ENCODE results near the gene ITGAE. TPM values are rescaled to one million over a fixed set of nuclear protein-coding genes. Genes with fewer than 3 reads are reported as not detected.

The ITGAE gene
- total RNA-seq, 4 donors from 2014 or later, result 19.8 to 48.3 (median 30.8) TPM

DNA sequence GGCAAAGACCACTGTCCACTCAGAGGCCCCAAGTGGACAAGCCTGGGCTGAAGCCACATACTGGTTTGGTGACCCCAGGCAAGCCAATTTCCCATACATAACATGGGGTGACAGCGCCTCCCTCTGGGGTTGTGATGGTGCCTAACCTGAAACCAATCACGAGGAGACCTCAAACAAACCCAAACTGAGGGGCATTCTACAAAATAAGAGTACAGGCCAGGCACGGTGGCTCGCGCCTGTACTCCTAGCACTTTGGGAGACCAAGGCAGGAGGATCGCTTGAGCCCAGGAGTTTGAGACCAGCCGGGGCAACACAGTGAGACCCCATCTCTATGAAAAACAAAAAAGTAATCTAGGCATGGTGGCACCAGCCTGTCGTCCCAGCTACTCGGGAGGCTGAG is 108.6 kb downstream of the ITGAE start:
- TF ChIP-seq, protein P1, sequence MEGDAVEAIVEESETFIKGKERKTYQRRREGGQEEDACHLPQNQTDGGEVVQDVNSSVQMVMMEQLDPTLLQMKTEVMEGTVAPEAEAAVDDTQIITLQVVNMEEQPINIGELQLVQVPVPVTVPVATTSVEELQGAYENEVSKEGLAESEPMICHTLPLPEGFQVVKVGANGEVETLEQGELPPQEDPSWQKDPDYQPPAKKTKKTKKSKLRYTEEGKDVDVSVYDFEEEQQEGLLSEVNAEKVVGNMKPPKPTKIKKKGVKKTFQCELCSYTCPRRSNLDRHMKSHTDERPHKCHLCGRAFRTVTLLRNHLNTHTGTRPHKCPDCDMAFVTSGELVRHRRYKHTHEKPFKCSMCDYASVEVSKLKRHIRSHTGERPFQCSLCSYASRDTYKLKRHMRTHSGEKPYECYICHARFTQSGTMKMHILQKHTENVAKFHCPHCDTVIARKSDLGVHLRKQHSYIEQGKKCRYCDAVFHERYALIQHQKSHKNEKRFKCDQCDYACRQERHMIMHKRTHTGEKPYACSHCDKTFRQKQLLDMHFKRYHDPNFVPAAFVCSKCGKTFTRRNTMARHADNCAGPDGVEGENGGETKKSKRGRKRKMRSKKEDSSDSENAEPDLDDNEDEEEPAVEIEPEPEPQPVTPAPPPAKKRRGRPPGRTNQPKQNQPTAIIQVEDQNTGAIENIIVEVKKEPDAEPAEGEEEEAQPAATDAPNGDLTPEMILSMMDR (IDR thresholded peaks at IDR 0.05; ENCODE audit: low read depth), result no peak

DNA sequence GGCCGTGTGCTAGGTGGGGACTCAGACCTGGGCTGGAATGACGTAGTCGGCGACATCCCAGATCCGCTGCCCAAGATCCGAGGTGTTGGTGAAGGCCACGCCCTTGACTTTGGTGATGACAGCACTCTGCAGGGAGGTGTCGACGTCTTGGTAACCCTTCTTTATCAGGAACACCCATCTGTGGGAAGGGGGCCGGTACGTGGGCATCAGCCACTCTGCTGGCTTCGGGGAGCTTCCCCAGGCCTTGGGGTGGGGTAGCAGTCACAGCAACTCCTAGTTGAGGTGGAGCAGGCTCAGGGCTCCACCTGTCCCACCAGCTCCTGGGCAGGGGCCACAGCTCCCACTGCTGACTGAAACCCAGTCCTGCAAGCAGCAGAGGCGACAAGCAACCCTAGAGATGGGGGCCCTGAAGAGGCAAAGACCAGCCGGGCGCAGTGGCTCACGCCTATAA is 109.3 kb downstream of the ITGAE start:
- TF ChIP-seq, protein P1 (IDR thresholded peaks at IDR 0.05; ENCODE audit: low read depth), result no peak

DNA sequence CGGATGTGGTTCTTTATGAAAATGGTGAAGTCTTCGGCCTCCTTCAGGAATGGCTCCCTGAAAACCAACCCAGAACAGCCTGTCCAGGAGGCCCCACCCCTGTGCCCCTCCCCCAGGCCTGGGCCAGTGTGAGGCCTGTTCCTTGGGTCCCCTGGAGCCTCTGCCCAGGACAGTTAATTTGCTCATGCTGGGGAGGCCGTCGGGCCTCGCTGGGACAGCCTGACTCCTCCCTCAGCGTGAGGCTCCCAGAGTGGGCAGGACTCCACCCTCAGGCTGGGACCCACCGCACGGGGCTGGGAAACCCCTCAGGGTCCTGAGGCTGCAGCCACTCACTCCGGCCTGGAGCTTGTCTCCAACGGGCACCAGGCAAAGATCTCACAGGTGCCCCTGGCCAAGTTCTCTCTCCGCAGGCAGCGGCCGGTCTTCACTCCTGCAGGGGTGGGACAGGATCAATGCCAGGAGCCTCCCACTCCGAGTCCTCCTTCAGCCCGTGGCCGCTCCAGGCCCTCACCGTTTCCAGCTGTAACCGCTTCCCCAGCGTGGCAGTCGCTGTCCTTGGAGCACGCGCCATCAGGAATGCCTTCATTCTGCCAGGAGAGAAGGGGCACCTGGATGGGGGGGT is 110.8 kb downstream of the ITGAE start:
- TF ChIP-seq, protein P1 (IDR thresholded peaks at IDR 0.05; ENCODE audit: low read depth), result no peak

DNA sequence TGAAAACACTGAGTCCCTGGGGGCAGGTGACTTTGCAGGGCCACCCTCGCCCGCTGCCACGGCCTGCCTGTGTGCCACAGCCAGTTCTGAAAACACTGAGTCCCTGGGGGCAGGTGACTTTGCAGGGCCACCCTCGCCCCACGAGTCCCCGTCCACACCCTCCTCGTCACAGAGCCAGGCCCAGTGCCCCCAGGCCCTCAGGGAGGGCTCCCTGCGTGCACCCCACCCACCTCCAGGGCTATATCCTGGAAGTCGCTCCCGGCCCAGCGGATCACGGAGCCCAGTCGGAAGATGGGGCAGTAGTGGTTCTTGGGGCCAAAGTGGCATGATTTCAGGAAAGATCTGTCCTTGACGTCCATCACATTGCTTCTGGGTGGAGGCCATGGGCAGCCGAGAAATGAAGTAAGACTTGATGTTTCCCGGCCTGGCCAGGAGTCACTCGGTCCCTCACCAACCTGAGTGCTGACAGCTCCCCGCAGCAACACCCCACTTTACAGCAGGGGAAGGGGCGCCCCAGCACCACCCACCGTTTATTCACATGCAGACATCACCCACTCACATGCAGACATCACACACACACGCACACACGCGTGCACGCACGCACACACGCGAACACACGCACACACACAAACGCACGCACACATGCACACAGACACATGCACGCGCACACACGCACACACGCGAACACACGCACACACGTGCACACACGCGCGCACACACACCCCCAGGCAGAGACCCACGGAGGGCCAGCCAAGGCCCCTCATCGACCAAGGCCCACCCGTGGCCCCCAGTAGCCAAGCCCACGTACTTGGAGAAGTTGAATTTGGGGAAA is 111.5 kb downstream of the ITGAE start:
- TF ChIP-seq, protein P1 (IDR thresholded peaks at IDR 0.05; ENCODE audit: low read depth), result no peak

DNA sequence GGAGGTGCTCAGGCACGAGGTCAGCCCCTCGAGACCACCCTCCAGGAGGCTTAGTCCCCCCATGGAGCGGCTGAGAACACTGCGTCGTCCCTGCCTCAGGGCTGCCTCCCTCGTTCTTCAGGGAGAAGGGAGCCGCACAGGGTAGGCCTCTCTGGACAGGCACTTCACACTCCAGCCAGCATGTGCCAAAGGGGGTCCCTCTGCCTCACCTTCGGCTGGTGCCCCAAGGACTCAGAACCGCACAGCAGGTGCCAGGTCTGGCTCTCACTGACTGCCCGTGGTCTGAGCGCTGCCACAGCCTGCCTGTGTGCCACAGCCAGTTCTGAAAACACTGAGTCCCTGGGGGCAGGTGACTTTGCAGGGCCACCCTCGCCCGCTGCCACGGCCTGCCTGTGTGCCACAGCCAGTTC is 112.1 kb downstream of the ITGAE start:
- TF ChIP-seq, protein P1 (IDR thresholded peaks at IDR 0.05; ENCODE audit: low read depth), result no peak

DNA sequence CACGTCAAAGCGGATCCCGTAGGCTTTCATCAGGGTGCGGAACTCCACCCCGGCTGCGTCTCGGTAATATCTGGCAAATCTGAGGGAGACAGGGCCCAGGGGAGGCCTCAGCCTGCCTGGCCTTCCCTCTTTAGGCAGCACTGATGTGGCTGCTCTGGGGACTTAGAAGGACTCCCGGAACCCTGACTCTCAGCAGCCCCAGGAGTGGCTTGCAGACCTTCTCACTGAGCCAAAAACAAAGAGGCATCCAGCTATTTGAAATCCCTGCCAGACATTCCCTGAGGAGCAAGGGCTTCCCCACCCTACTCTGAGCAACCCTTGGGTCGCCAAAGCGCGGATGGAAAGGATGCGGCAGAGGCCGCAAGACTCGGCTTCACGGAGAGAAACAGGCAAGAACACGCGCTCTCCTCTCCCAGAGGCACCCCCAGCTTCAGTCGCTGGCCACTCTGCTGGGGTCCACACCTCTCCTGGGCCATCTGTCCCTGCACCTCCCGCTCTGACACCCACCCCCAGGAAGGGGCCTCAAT is 112.9 kb downstream of the ITGAE start:
- TF ChIP-seq, protein P1 (IDR thresholded peaks at IDR 0.05; ENCODE audit: low read depth), result no peak

DNA sequence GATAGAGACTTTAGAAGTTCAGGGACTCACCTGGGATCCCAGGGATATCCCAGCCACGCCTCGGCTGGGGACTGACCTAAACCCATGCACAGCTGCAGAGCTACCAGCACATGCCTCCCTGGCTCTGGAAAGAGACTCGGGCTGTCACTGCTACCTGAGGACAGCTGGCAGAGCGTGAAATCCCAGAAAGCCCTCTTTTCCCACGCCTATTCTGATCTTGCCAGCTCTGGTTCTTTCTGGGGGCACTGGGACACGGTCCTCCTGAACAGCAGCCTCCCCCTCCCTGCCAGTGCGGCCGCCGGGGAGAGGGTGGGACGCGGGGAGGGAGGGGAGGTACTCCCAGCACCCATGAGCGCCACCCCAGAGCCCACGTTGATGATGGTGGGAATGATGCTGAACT is 115.8 kb downstream of the ITGAE start:
- TF ChIP-seq, protein P1 (IDR thresholded peaks at IDR 0.05; ENCODE audit: low read depth), result no peak

Measured in subcutaneous adipose tissue (tissue), 4 donors.